Hematopoietic multipotent progenitor cell treated with erythropoietin and hydrocortisone succinate and interleukin-3 and kit ligand, for 6 days (in vitro differentiated cells): ENCODE measurements around the gene YKT6.
"Not testable (repeated sequence)": the region's sequence is repeated elsewhere in the genome, so short reads cannot be mapped to it uniquely, and the experiment has no call there.

Experiments used
- DNase-seq: peaks from one replicate; pipeline ENCODE4 v3.0.0-alpha.2; 2015

Gene YKT6

GRCh38 chr7:44194562-44195145, 6.1 kb upstream of the YKT6 start:
- no peak for DNase-seq

DNA sequence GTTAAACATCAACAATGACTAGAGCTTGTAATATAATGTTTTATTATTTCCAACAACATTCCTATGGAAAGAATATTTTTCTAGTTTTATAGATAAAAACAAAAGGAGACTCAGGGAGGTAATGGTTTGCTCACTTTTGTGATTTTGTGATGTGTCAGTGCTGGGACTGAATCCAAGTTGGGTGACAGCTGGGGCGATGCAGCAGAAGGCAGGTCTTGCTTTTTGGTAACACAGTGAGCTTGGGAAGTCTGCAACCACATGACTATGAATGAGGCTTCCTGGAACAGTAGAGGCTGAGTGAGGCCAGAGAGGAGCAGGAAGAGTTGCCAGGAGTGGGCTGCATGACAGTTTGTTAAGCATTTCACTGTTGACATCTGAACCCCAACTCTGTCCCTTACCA, 4.9 kb upstream of the YKT6 start:
- DNase-seq = no peak

DNA sequence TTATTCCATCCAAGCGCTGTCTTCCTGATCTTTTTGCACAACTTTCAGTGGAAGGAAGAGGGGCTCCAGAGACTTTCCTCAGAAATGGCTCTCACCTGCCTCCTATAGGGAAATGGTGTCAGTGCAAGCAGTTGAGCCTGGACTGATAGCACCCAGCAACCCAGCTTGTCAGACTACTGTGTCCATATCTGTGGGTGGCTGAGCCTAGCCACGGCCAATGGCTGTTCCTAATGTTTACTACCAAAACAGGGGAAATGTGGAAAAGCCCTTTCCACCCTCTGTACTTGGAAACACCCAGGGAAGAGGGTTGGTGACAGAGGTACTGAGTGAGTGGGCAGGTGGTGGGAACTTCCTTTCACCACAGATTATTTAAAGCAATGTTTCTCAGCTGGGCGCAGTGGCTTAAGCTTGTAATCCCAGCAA, 4.3 kb upstream of the YKT6 start:
- peak; percentile 75 for DNase-seq

- DNase-seq = no peak
Observed at GRCh38 chr7:44197474-44197873, 3.3 kb upstream of the YKT6 start.

GRCh38 chr7:44200163-44200562, 615 bp upstream of the YKT6 start:
- DNase-seq = not testable (repeated sequence)

GRCh38 chr7:44201813-44202212, 1.0 kb downstream of the YKT6 start:
- no peak for DNase-seq

DNA sequence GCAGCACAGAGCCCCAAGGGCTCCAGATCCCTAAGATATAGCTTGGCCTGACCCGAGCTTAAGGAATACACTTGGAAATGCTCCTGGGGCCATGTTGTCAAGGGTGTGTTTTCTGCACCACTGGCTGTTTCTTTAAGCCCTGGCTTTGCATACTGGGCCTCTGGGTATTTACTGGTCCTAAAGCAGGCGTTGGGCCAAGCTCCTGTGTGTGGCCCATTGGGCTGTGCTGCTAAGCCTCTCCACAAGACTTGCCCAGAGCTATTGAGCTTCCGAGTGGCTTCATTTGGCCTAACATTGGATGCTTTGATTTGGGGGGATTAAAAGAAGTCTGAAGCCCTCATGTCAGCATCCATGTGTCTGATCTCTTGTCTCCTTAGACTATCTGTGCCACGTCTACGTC, 5.2 kb downstream of the YKT6 start:
- DNase-seq = no peak

DNA sequence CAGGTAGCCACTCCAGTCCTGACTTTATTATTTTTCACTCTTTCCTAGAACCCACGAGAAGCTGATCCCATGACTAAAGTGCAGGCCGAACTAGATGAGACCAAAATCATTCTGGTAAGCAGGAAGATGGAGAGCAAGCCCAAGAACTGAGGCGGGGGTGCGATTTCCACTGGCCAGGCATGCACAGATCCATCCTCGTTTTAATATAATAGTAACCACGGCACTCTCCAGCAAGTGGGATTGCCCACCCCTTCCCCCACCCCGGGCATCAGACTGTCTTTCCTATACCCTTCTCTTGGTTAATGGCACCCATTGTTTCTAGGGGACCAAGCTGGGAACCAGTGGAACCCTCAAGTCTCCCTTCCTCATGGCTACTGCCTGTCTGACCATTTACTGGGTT, 7.3 kb downstream of the YKT6 start:
- DNase-seq = no peak

- DNase-seq = no peak
Observed at GRCh38 chr7:44210107-44210506, 9.3 kb downstream of the YKT6 start.

GRCh38 chr7:44211126-44211675, 10.4 kb downstream of the YKT6 start:
- no peak for DNase-seq

- DNase-seq = no peak
Observed at GRCh38 chr7:44212018-44212417, 11.2 kb downstream of the YKT6 start.

GRCh38 chr7:44212581-44213184, 11.9 kb downstream of the YKT6 start:
- DNase-seq = no peak

DNA sequence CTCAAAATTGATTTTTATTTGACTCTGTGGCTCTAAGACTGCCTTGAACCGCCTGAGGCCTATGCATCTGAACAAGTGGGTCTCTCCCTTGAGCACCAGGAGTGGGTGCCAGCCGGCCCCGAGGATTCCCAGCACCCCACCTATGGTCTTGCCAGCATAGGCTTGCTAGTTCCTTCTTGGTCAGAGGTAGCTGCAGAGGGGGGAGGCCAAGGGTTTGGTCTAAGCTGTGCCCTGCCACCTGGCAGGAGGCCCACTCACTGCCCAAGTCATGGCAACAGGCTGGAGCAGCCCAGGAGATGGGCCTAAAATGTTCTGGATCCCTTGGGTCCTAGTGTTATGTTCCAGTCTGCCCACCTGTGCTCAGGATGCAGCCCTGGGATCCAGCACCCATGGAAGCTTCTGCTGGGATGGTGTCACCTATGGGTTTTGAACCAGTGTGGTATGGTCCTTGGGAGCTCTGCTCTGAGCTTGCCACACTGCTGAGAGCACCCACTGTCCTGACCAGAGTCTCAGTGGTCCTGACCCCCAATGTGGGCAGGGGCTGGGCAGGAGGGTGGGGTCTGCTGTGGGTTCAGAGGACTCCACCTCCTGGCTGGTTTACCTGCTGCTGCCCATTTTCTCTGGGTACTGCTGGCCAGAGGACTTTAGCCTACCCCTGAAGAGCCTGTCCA, 12.6 kb downstream of the YKT6 start:
- DNase-seq = no peak

DNA sequence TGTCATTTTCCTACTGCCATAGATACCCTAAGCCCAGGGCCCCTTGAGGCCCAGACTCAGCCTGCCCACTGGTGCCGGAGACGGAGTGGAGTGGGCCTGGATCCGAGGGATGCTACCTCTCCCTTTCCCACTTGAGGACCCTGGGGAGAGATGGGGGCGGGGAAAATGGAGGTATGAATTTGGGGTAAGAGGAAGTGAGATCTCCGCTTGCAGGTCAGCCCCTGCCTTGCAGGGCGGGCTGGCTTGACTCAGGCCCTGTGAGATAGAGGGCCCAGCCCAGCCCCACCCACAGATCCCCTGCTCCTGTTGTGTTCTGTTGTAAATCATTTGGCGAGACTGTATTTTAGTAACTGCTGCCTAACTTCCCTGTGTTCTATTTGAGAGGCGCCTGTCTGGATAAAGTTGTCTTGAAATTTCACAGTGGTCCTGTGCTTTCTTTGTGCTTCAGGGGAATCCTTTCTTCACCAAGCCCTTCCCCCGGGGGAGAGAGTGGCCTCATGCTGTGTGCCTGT, 13.2 kb downstream of the YKT6 start:
- peak; percentile 54 for DNase-seq

- DNase-seq = no peak
Observed at GRCh38 chr7:44215531-44215930, 14.8 kb downstream of the YKT6 start.

DNA sequence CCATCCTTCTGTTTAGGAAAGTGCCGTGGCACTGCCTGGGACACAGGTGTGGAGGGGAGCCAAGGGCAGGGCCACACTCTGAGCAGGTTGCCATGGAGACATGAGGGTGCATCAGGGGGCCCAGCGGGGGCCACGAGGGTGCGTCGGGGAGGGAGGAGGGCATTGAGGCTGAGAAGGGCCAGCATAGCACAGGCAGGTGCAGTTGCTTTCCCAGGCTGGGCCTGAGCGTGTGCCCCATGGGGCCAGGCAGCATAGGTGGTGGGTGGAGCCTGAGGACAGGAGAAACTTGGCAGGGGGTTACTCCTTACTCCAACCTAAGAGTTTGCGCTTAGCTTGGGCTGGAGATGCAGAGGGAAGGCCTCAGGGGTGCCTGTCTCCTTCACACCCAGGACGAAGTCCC, 15.2 kb downstream of the YKT6 start:
- DNase-seq = no peak

DNA sequence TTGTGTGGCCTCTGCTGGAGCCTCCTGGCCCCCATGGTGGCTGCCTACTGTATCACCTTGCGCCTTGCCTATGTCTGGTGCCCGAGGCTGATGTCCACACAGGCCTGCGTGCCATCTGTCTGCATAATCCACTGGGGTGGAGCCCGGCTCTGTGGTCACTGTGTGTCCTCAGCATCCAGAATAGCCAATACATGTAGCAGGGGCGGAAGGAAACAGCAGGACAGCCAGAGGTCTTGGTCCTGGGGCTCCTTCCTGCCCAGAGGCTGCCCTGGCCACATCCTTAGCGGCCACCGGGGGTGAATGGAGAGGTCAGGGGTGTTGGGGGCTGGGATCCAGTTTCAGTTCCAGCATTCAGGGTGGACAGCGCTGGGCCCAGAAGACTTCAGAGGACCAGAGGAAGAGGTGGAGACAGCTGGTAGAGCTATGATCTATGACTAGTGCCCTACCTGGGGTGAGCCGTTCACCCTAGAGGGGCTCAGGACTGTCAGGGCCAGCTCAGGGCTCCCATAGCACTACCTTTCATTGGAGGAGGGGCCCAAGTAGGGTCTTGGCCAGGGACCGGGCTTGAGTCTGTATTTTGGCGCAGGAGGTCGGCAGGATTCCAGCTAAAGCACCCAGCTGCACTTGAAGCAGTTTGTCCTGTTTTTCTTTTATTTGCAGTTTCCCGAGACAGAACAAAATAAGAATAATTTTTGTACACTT, 15.9 kb downstream of the YKT6 start:
- no peak for DNase-seq

DNA sequence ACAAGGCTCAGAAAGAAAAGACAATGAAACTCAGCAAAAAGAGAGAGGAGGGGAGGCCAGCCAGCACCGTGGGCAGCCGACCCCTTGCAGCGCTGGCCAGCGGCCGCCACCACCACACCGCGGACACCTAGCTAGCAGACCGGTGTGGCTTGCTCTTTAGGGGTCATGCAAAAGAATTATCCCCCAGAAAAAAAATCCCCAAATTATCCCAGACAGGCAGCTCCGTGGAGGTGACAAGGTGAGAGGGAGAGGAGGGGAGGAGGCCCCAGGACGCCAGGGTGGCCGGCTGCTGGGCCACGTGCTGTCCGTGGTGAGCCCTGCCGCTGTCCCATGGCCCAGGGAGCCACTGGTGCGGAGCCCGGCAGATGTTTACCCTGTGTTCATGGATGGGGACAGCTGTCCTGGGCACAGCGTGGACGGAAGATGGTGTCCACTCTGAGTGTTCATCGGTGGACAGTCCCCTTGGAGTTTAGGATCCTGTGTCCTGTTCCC, 16.5 kb downstream of the YKT6 start:
- DNase-seq = no peak

DNA sequence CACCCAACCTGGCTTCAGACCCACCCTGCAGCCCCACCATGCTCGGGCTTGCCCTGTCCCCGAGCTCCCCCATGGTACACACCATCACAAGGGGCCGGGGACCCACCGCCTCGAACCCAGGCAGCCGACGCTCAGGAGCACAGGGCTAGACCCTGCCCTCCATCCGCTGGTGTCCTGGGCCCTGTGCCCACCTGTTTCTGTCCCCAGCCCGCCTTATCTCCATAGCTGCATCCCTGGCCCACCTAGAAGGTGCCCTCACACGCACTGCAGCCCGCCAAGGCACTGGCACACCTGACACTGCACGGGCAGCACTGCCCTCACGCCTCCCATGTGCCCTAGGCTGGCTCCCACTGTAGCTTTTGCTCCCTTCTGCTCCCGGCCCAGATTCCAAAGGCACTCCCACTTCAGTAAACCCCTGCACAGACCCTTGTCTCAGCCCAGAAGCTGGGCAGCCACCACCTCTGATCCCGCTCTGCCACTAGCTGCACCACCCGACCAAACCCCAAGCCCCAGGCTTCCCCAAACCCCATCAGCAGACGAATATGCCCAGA, 17.1 kb downstream of the YKT6 start:
- DNase-seq = no peak

DNA sequence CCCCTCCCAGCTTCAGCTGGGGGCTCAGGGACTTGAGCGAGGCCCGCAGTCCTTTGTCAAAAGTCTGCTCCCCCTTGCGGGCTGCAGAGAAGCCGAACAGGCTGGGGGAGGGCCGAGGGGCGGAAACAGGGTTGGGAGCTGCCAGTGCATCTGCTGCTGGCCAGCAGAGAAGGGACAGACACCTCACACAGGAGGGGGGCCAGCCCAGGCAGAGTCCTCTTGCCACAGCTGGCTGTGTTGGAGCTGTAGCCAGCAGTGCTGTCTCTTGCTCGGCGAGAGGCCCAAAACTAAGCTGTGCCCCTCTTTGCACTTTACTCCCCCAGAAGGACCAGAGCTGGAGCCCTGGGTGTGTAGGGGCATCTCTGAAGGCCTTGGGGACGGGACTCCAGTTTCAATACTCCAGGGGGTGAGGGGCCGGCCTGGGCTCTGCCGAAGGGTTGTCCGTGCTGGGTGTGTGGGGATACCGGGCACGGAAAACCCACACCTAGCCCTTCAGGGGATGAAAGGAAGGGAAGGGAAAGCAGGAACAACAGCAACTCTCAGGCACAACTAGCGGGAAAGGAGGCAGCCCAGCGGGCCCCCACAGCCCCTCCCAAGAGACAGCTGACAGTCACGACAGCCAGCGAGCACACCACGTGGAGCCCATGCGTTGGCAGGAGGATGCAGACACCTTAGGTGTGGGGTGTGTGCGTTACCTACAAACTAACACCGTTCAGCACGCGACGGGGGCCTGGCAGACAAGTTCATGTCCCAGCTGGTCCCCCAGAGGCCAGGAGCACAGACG, 17.8 kb downstream of the YKT6 start:
- no peak for DNase-seq

DNA sequence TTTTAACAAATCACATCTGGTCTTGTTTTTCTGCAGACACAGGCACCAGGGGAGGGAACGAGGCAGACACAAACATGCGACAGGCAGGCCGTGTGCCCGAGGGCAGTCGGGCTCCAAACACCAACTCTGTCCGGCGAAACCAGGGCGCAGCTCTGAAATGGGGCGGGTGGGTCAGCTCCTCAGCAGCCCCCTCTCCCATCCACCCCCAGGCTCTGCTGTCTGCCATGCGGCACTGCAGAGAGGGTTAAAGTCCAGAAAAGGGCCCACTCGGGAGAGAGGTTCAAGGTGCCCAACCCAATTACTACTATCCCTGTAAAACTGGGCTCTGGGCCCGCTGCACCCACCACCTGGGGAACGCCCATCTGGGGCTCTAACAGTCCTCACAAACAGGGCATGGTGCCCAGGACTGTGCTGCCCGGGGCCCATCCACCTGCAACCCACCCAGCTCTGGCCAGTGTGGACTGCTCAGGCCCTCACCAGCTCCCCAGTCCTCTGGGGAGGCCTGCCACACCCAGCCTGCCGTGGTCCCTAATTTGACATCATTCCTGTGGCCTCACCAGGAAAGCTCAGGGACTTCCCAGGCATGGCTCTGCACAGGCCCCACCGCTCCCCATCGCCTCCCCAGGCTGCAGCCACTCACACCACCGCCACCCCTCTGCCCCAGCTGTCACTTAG, 18.7 kb downstream of the YKT6 start:
- no peak for DNase-seq

GRCh38 chr7:44220046-44220357, 19.2 kb downstream of the YKT6 start:
- no peak for DNase-seq
